Upper lobe of left lung (tissue), 6 donors: ENCODE measurements around the gene FLACC1. TPM values are rescaled to one million over a fixed set of nuclear protein-coding genes. Genes with fewer than 3 reads are reported as not detected.
"Not testable (repeated sequence)": the region's sequence is repeated elsewhere in the genome, so short reads cannot be mapped to it uniquely, and the experiment has no call there.

Experiments used
- ATAC-seq, 2 donors: fragments of 200-7000 bp; cut with Tn5 transposase; one replicate each; pipeline ENCODE4 v1.9.1; 2022; ENCODE audit warnings: mild to moderate bottlenecking in 2 of 2, moderate library complexity in 2 of 2; ENCODE audit not compliant: low FRiP score in 2 of 2
- DNase-seq, 2 donors: peaks; one replicate each; pipeline ENCODE4 v3.0.0-alpha.2; 2019 to 2020
- H3K27ac ChIP-seq, 4 donors: fragments of 200-600 bp; sonication (generic); one replicate each; pipeline ENCODE4 v1.5.1; 2016 to 2019
- H3K27me3 ChIP-seq, 4 donors: fragments of 200-600 bp; sonication (generic); one replicate each; pipeline ENCODE4 v1.5.1; 2017 to 2019
- H3K36me3 ChIP-seq, 4 donors: fragments of 200-600 bp; sonication (generic); one replicate each; pipeline ENCODE4 v1.5.1; 2016 to 2019
- H3K4me1 ChIP-seq, 4 donors: fragments of 200-600 bp; sonication (generic); one replicate each; pipeline ENCODE4 v1.5.1; 2018 to 2019
- H3K4me3 ChIP-seq, 4 donors: fragments of 200-600 bp; sonication (generic); one replicate each; pipeline ENCODE4 v1.5.1; 2017 to 2019; ENCODE audit warnings: mild to moderate bottlenecking in 2 of 4, moderate library complexity in 1 of 4
- H3K9me3 ChIP-seq, 4 donors: fragments of 200-600 bp; sonication (generic); one replicate each; pipeline ENCODE4 v1.5.1; 2018 to 2019
- EP300 ChIP-seq, 4 donors: sonication (generic); formaldehyde crosslinking; IDR thresholded peaks; one replicate each; pipeline ENCODE4 v1.5.1; 2017; ENCODE audit warnings: antibody characterized with exemption in 4 of 4, control low read depth in 2 of 4
- POLR2A ChIP-seq, 4 donors: fragments of 450-650 bp; IDR thresholded peaks; one replicate each; pipeline ENCODE4 v1.5.1; 2016 to 2017; ENCODE audit warnings: antibody characterized with exemption in 4 of 4, mild to moderate bottlenecking in 2 of 4
- POLR2AphosphoS5 ChIP-seq, 2 donors: sonication (generic); formaldehyde crosslinking; IDR thresholded peaks; one replicate each; pipeline ENCODE4 v1.5.1; 2017; ENCODE audit warnings: antibody characterized with exemption in 2 of 2
- WGBS, 2 donors: methylation state at CpG; one replicate each; pipeline ENCODE4 v1.1.5; 2017 to 2018; 5-methylcytosine and 5-hydroxymethylcytosine counted together
- total RNA-seq, 6 donors: library from RNA; depleted of rRNA in 4 of 6; stranded (reverse); fragments of >200 nt in 4 of 6; gene quantifications; one replicate each; pipeline versions ENCODE4 v1.1.0 to v1.2.1, GENCODE V29; 2016 to 2021
- TF ChIP-seq, protein P1 (sequence below), 6 experiments: fragments of 450-650 bp in 4 of 6; fragments of 200-600 bp in 2 of 6; sonication (generic) in 2 of 6; IDR thresholded peaks; one replicate each; pipeline ENCODE4 v1.5.1; 2016 to 2019; ENCODE audit warnings: antibody characterized with exemption in 6 of 6
- donor health status: DM: no; HTN: no; CAD: no; lungs with moderate emphysema.
- donor health status: DM: no; HTN: yes; CAD: no; lungs with severe emphysema.

The FLACC1 gene
- total RNA-seq, 6 donors from 2014 or later: 1.1 to 19.4 (median 6.7) TPM

DNA sequence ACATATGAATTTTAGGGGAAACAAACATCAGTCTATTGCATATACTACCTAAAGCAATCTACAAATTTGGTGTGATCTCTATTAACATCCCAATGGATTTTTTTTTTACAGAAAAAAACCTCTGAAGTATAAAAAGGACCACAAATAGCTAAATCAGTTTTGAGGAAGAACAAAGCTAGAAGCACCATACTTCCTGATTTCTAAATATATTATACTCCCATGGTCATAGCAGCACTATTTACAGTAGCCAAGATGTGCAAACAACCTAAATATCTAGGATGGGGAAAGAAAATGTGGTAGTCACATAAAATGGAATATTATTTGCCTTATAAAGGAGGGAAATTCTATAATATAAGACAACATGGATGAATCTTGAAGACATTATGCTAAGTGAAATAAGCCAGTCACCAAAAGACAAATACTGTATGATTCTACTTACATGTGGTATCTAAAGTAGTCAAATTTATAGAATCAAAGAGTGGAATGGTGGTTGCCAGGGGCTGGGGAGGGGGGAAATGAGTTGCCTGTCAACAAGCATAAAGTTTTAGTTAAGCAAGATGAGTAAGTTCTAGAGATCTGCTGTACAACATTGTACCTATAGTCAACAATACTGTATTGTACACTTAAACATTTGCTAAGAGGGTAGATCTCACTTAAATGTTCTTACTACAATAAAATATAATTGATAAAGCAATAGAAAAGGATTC, 114.4 kb downstream of the FLACC1 start:
- ATAC-seq: no peak

DNA sequence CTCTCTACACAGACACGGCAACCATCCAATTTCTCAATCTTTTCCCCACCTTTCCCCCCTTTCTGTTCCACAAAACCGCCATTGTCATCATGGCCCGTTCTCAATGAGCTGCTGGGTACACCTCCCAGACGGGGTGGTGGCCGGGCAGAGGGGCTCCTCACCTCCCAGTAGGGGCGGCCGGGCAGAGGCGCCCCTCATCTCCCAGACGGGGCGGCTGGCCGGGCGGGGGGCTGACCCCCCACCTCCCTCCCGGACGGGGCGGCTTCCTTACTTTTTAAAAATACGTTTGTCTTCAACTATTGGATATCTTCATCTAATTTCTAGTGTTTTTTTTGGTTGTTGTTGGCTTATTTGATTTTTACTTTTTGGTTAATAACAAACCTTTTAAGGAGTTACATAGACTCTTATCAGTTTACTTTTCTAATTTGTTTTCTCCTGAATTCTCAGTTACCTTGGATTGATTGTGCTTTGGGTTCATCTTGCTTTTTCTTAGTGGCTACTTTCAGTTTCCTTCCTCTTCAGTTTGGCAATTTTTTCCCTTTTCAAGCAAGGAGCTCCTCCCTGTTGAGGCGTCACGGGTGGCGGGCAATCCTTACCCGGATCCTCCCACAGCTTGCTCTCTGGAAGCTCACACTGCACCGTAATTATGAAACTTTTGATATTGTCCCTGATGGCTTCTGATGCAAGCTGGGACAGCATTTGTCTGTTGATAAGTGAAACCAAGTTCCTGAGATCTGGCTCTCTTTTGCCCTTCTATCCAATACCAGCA, 117.8 kb downstream of the FLACC1 start:
- DNase-seq (peak; percentile 58 to 79), ATAC-seq (peak; percentile 73 to 93)
- not testable (repeated sequence) for H3K9me3 ChIP-seq, H3K36me3 ChIP-seq, H3K27me3 ChIP-seq, H3K4me3 ChIP-seq
- TF ChIP-seq POLR2AphosphoS5 (IDR thresholded peaks at IDR 0.05): peak; percentile 31 to 65
- WGBS, 2 donors: 80 to 81% methylated on average over 21 of the region's 21 CpGs
- Histone ChIP-seq H3K27ac (peak overlapping the region; percentile 69 to 82 (median 77)), H3K4me1 (peaks cover 20 to 47% (median 36%) of the 10 kb centered on the region in 4 donors)

More for the DNA sequence above, 114.4 kb downstream of the FLACC1 start:
- no peak overlapping the region for H3K27ac ChIP-seq
- H3K27me3 ChIP-seq: no peaks in the 10 kb centered on the region
- no peak overlapping the region for H3K4me3 ChIP-seq
- DNase-seq: no peak
- H3K36me3 ChIP-seq: no peaks in the 10 kb centered on the region
- peaks cover 7 to 21% (median 15%) of the 10 kb centered on the region in 4 donors for H3K4me1 ChIP-seq
- TF ChIP-seq POLR2AphosphoS5 (IDR thresholded peaks at IDR 0.05) (no peak), EP300 (IDR thresholded peaks at IDR 0.05) (no peak), POLR2A (IDR thresholded peaks at IDR 0.05) (no peak)
- TF ChIP-seq, protein P1, sequence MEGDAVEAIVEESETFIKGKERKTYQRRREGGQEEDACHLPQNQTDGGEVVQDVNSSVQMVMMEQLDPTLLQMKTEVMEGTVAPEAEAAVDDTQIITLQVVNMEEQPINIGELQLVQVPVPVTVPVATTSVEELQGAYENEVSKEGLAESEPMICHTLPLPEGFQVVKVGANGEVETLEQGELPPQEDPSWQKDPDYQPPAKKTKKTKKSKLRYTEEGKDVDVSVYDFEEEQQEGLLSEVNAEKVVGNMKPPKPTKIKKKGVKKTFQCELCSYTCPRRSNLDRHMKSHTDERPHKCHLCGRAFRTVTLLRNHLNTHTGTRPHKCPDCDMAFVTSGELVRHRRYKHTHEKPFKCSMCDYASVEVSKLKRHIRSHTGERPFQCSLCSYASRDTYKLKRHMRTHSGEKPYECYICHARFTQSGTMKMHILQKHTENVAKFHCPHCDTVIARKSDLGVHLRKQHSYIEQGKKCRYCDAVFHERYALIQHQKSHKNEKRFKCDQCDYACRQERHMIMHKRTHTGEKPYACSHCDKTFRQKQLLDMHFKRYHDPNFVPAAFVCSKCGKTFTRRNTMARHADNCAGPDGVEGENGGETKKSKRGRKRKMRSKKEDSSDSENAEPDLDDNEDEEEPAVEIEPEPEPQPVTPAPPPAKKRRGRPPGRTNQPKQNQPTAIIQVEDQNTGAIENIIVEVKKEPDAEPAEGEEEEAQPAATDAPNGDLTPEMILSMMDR (IDR thresholded peaks at IDR 0.05): no peak
- H3K9me3 ChIP-seq: no peaks in the 10 kb centered on the region

Other genes with a start within 250 kb of the FLACC1 start
- gene CFLAR, start 241.2 kb downstream of the FLACC1 start, total RNA-seq: 1,000 to 10,000 TPM in 1 of 6 donors, 100 to 1,000 TPM in 5; 263 to 1,189 (median 435) TPM
- 10 to 100 TPM; 21.1 to 67.1 (median 29.9) TPM for gene CASP10, start 174.2 kb downstream of the FLACC1 start, total RNA-seq
- 10 to 100 TPM; 23.7 to 81.7 (median 40.6) TPM for gene CASP8, start 96.8 kb downstream of the FLACC1 start, total RNA-seq
- 10 to 100 TPM; 23.5 to 58.7 (median 47.0) TPM for gene TRAK2, start 94.1 kb upstream of the FLACC1 start, total RNA-seq
- gene STRADB, start 94.4 kb upstream of the FLACC1 start, total RNA-seq: 10 to 100 TPM in 5 of 6 donors, 1 to 10 TPM in 1; 6.8 to 36.2 (median 21.7) TPM